GM13976 (cell line): ENCODE measurements around the gene ADGRD2.

Source experiments
- DNase-seq: peaks from one replicate; pipeline ENCODE4 v3.0.0; 2012; ENCODE audit warnings: low spot score
- CTCF ChIP-seq: IDR thresholded peaks from 2 replicates; pipeline ENCODE4 v1.5.1; 2012; ENCODE audit warnings: borderline replicate concordance, mild to moderate bottlenecking; ENCODE audit not compliant: insufficient read depth; ENCODE audit errors: extremely low read depth, missing control alignments, control extremely low read depth
- in situ Hi-C: fragments of 300-500 bp; cut with MboI; formaldehyde crosslinking; loops from one replicate; pipeline ENCODE4 v1.12.0; 2022; ENCODE audit warnings: low sequenced_read_pairs, mixed read lengths, inconsistent platforms; ENCODE audit not compliant: unreplicated experiment

The ADGRD2 gene

GRCh38 chr9:124439086-124439485 is 11.2 kb upstream of the ADGRD2 start:
- in situ Hi-C loops: no loop called here
- DNase-seq: no peak
- no peak for TF ChIP-seq CTCF

- no peak for DNase-seq
- in situ Hi-C loops: no loop called here
- no peak for TF ChIP-seq CTCF
Measured at GRCh38 chr9:124439686-124440243, 10.5 kb upstream of the ADGRD2 start.

- in situ Hi-C loops: no loop called here
- TF ChIP-seq CTCF: no peak
Measured at GRCh38 chr9:124440786-124441185, 9.5 kb upstream of the ADGRD2 start.

GRCh38 chr9:124441291-124441690 is 9.0 kb upstream of the ADGRD2 start:
- no peak for DNase-seq
- in situ Hi-C loops: no loop called here

More at GRCh38 chr9:124440786-124441185, 9.5 kb upstream of the ADGRD2 start:
- no peak for DNase-seq

GRCh38 chr9:124442379-124442778 is 7.9 kb upstream of the ADGRD2 start:
- no peak for TF ChIP-seq CTCF
- in situ Hi-C loops: no loop called here
- no peak for DNase-seq

More at GRCh38 chr9:124441291-124441690, 9.0 kb upstream of the ADGRD2 start:
- no peak for TF ChIP-seq CTCF

- DNase-seq: no peak
- in situ Hi-C loops: no loop called here
- TF ChIP-seq CTCF: no peak
Measured at GRCh38 chr9:124442826-124443225, 7.4 kb upstream of the ADGRD2 start.
